ENCODE results near the gene INTS3.
"Not testable (repeated sequence)": the region's sequence is repeated elsewhere in the genome, so short reads cannot be mapped to it uniquely, and the experiment has no call there.

INTS3 gene

GRCh38 chr1:153711026-153711425 lies 16.8 kb upstream of the INTS3 start:
- DNase-seq, result no peak

- DNase-seq, result not testable (repeated sequence)
These were observed 11.6 kb upstream of the INTS3 start for GRCh38 chr1:153716211-153716610.

GRCh38 chr1:153717330-153717729 lies 10.5 kb upstream of the INTS3 start:
- no peak for DNase-seq

GRCh38 chr1:153723687-153724086 lies 4.2 kb upstream of the INTS3 start:
- DNase-seq, result no peak

DNA sequence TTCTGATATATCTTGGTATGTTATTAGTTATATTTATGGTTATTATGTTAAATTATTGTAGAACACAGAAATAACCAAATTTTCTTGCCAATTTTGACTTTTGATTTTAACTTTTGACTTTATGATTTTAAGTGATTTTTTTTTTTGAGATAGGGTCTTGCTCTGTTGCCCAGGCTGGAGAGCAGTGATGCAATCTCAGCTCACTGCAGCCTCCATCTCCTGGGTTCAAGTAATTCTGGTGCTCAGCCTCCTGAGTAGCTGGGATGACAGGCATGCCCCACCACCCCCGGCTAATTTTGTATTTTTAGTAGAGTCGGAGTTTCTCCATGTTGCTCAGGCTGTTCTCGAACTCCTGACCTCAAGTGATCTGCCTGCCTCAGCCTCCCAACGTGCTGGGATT lies 3.2 kb upstream of the INTS3 start:
- not testable (repeated sequence) for DNase-seq

DNA sequence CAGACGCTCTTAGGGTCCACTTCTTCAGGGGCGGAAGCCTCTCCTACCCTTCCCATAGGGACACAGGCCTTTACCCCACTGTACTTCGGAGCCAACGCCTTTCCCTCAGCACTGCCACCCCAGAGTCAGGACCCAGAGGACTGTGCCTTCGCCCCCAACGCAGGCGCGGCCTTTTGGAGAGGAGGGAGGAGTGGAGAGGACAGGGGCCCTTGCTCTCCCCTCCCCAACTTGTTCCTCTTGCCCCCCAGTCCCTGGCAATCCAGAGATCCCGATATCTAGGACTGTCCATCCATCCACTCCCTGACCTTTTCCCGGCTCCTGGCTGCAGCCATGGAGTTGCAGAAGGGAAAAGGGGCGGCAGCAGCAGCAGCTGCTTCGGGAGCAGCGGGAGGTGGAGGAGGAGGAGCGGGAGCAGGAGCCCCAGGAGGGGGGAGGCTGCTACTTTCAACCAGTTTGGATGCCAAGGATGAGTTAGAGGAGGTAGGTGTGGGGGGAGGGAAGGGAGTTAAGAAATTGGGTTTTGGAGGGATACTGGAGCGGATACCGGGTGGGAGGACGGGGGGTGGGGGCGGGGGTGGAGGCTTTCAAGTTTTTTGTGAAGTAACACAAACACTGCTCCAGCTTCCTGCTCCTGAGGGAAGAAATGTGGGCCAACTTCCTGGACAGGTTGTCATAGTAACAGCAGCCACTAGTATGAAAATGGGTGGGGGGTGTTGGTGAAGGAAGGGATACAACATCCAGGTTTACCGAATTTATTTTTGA lies 636 bp downstream of the INTS3 start:
- DNase-seq, result peak; percentile 12

DNA sequence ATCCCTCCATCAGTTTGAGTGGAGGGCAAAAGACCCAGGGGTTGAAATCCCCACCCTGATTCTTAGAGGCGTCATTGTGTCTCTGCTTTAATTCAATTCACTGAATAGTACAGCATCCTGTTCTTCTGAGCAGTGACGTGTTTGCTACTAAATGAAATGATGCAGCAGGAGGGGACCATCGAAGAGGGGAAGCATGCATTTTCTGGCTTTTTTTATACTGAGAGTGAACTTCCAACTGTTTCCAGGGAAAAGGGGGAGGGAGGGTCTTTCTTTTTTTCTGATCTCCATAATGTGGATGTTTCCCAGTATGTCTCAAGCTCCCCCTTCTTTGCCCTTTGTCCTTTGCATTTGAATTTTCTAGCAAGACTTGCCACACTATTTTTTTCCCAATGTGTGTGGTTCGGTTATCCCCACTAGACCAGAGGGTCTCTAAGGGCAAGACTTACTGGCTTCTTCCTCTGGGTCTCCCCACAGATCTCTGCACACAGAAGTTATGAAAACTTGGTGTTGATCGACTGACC lies 2.7 kb downstream of the INTS3 start:
- no peak for DNase-seq

DNA sequence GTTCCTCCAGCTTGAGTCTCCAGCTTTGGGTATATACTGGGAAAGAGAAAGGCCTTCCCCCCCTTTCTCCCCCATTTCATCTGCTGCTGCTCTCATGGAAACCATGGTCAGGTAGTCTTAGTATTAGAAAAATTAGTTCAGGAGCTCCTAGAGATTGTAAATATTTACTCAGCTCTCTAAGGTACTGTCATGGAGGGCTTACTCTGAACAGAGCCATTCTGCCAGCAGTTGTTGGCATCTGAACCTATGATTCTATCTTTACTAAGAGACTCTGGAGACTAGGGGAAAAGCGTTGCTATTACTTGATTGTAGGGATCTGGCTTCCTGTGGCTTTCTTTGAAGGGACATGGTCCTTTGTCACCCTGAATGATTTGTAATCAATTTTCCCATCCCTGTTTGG lies 6.1 kb downstream of the INTS3 start:
- DNase-seq, result no peak

- no peak for DNase-seq
These were observed 6.7 kb downstream of the INTS3 start for GRCh38 chr1:153734396-153735089.

- DNase-seq, result no peak
These were observed 7.2 kb downstream of the INTS3 start for GRCh38 chr1:153735090-153735420.

DNA sequence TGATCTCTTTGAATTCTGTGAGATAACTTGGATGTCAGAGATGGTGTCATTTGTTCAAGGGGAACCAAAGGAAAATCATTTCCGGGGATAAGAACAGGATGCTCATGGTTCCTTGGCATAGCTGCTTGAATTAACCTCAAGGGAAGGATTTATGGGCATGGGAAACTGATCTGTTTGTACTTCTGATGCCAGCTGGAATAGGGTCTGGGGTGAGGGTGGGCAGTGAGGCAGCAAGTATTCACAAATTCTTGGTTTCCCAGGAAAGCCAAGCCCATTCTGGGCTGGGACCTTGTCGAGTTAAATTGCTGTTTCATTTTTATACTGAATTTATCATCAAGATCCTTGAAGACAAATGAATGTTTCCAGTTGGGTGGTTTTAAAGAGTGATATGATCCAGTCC lies 14.1 kb downstream of the INTS3 start:
- no peak for DNase-seq

- DNase-seq, result no peak
These were observed 14.7 kb downstream of the INTS3 start for GRCh38 chr1:153742411-153743142.

DNA sequence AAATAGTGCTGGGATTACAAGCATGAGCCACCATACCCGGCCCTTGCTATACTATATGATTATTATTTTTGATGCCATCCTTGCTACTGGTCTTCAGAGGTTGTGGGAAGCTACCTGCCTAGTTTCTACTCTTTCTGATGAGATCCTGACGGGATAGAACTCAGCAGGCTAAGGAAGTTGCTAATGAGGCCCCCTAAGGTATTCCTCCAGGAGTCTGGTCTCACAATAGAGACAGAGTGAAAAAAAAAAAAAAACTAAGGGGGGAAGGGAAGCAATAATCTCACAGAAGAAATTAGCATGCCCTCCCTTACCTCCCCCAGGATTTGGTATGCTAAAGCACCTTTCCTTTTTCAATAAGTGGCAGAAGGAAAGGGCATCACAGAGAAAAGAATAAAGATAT lies 17.6 kb downstream of the INTS3 start:
- DNase-seq, result no peak

- no peak for DNase-seq
These were observed 18.3 kb downstream of the INTS3 start for GRCh38 chr1:153746174-153746573.

- no peak for DNase-seq
These were observed 21.1 kb downstream of the INTS3 start for GRCh38 chr1:153748903-153749302.

- peak; percentile 73 for DNase-seq
These were observed 21.7 kb downstream of the INTS3 start for GRCh38 chr1:153749408-153750005.

- no peak for DNase-seq
These were observed 22.5 kb downstream of the INTS3 start for GRCh38 chr1:153750026-153750995.

DNA sequence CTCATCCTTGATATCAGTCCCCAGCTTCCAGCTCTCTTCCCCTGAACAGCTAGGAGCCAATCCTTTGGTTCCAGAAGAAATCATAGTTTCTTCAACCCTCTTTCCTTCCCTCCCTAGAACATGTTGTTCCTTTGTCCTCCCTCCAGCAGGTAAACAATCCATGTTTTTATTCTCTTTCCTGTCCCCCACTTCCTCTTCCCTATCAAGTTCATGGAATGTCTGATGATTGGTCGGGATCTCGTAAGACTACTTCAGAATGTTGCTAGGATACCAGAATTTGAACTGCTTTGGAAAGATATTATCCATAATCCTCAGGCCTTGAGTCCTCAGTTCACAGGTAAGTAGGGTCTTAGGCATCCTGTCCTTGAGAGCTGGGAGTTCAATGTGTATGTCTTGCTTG lies 24.2 kb downstream of the INTS3 start:
- no peak for DNase-seq

- DNase-seq, result no peak
These were observed 24.8 kb downstream of the INTS3 start for GRCh38 chr1:153752571-153753195.

- DNase-seq, result no peak
These were observed 26.4 kb downstream of the INTS3 start for GRCh38 chr1:153754266-153754665.

- no peak for DNase-seq
These were observed 32.6 kb downstream of the INTS3 start for GRCh38 chr1:153760440-153760839.
